HepG2 (cell line): ENCODE data around the gene ACACB. TPM values are rescaled to one million over a fixed set of nuclear protein-coding genes. Genes with fewer than 3 reads are reported as not detected.

ENCODE experiments used
- ARID5B ChIP-seq: IDR thresholded peaks from 2 replicates; pipeline ENCODE4 v1.4.0; 2020; ENCODE audit warnings: mild to moderate bottlenecking, missing genetic modification reagents
- E2F2 ChIP-seq: sonication (generic); formaldehyde crosslinking; IDR thresholded peaks from 2 replicates; pipeline ENCODE4 v1.4.0; 2020; ENCODE audit warnings: missing genetic modification reagents, borderline replicate concordance
- GMEB1 ChIP-seq: sonication (generic); formaldehyde crosslinking; IDR thresholded peaks from 2 replicates; pipeline ENCODE4 v1.5.1; 2020; ENCODE audit warnings: missing genetic modification reagents, mild to moderate bottlenecking, borderline replicate concordance
- NFIC ChIP-seq: IDR thresholded peaks from 2 replicates; pipeline ENCODE4 v1.6.1; 2012; ENCODE audit warnings: mild to moderate bottlenecking, low read length, inconsistent platforms
- RNF219 ChIP-seq: sonication (generic); formaldehyde crosslinking; IDR thresholded peaks from 2 replicates; pipeline ENCODE4 v1.5.0; 2020; ENCODE audit warnings: mild to moderate bottlenecking, missing genetic modification reagents
- TCF12 ChIP-seq, 2 experiments: fragments of 450-650 bp in 1 of 2; sonication (generic) in 1 of 2; formaldehyde crosslinking in 1 of 2; IDR thresholded peaks; 2 replicates each; pipeline versions ENCODE4 v1.6.1 to v1.8.0; 2017 to 2022; ENCODE audit warnings: antibody characterized with exemption in 1 of 2, mild to moderate bottlenecking in 1 of 2, missing genetic modification reagents in 1 of 2, moderate library complexity in 1 of 2
- polyA plus RNA-seq, 8 experiments: library from polyadenylated mRNA; depleted of rRNA in 3 of 8; stranded (reverse) in 7 of 8; unstranded in 1 of 8; fragments of >200 nt; fragmentation: Illumina TruSeq in 4 of 8; extraction: Trizol in 4 of 8; gene quantifications; 2 replicates each; pipeline versions ENCODE4 v1.2.1 to v1.2.3, GENCODE V29; 2011 to 2016; ENCODE audit warnings: low read depth in 4 of 8, missing spikeins in 1 of 8, mixed read lengths in 1 of 8; ENCODE audit not compliant: insufficient read depth in 1 of 8
- total RNA-seq, 5 experiments: library from RNA; depleted of rRNA; stranded (reverse); fragments of >200 nt; fragmentation: Illumina TruSeq; extraction: Trizol; gene quantifications; 2 replicates each; pipeline ENCODE4 v1.2.3, GENCODE V29; 2016; ENCODE audit warnings: low read depth in 1 of 5

Gene ACACB
- total and polyA plus RNA-seq, 2 of the 13 experiments (the other 11 are each of a cell fraction or from before 2014, with no cell fraction given) = 6.2 to 8.6 TPM

GRCh38 chr12:109247831-109248654, 131.7 kb downstream of the ACACB start (continued):
- TF ChIP-seq ARID5B = peak; percentile 68
- no peak for TF ChIP-seq GMEB1
- peak; percentile 49; the same call in 1 of the 2 replicates for TF ChIP-seq NFIC
- TF ChIP-seq E2F2 (CRISPR knock-in tag) = no peak
- no peak for TF ChIP-seq RNF219 (CRISPR knock-in tag)
- no peak for TF ChIP-seq TCF12 (IDR thresholded peaks at IDR 0.05)
- TF ChIP-seq TCF12 (CRISPR knock-in tag; IDR thresholded peaks at IDR 0.05) = no peak
